Loucy (cell line): Measurements from ENCODE around the gene ALKBH3.

Experiments
- CTCF ChIP-seq: fragments of 200-600 bp; sonication (generic); conservative IDR thresholded peaks from 2 replicates; pipeline ENCODE4 v1.5.1; 2014; ENCODE audit warnings: mild to moderate bottlenecking, antibody characterized with exemption, low read length
- EZH2phosphoT487 ChIP-seq: fragments of 200-600 bp; IDR thresholded peaks from 2 replicates; pipeline ENCODE4 v1.6.1; 2018; ENCODE audit warnings: antibody characterized with exemption, mild to moderate bottlenecking, moderate library complexity, borderline replicate concordance

- no peak for TF ChIP-seq CTCF
- TF ChIP-seq EZH2phosphoT487, result no peak
Observed at GRCh38 chr11:43903969-43904368, 23.3 kb downstream of the ALKBH3 start.
